ENCODE measurements around the gene BCL2L12. TPM values are rescaled to one million over a fixed set of nuclear protein-coding genes. Genes with fewer than 3 reads are reported as not detected.

Gene BCL2L12
- total and polyA plus RNA-seq, 2 of the 13 experiments (the other 11 are each of a cell fraction or from before 2014, with no cell fraction given): 26.8 to 40.8 TPM

GRCh38 chr19:49680421-49681351, 15.0 kb downstream of the BCL2L12 start (continued):
- no peak for TF ChIP-seq ZNF337 (CRISPR knock-in tag; IDR thresholded peaks at IDR 0.05; ENCODE audit: borderline replicate concordance, low read depth)
- no peak for TF ChIP-seq ZNF792 (CRISPR knock-in tag; IDR thresholded peaks at IDR 0.05)
- TF ChIP-seq SNAPC2 (CRISPR knock-in tag; IDR thresholded peaks at IDR 0.05): no peak
- no peak for TF ChIP-seq ZNF644 (CRISPR knock-in tag; IDR thresholded peaks at IDR 0.05; ENCODE audit: low read depth)
- TF ChIP-seq MXD4 (CRISPR knock-in tag; IDR thresholded peaks at IDR 0.05): 0 out of 2 replicates have a peak, but pooled peaks have one; percentile 36
- TF ChIP-seq KMT2B (CRISPR knock-in tag; IDR thresholded peaks at IDR 0.05): peak; percentile 65
- TF ChIP-seq ZNF672 (CRISPR knock-in tag; IDR thresholded peaks at IDR 0.05): no peak
- TF ChIP-seq ZBTB7A (CRISPR knock-in tag; IDR thresholded peaks at IDR 0.05): no peak
- peak; percentile 29; the same call in 1 of the 2 replicates for TF ChIP-seq ELF1 (CRISPR knock-in tag; IDR thresholded peaks at IDR 0.05)
- TF ChIP-seq DR1 (CRISPR knock-in tag; IDR thresholded peaks at IDR 0.05): no peak
- TF ChIP-seq ZMAT3 (CRISPR knock-in tag; conservative IDR thresholded peaks at IDR 0.05): no peak
- TF ChIP-seq BRCA1 (CRISPR knock-in tag; IDR thresholded peaks at IDR 0.05): no peak
- TF ChIP-seq ATF3 (CRISPR knock-in tag; IDR thresholded peaks at IDR 0.05): no peak
- no peak for TF ChIP-seq ZNF251 (CRISPR knock-in tag; IDR thresholded peaks at IDR 0.05)
- no peak for TF ChIP-seq ZNF451 (CRISPR knock-in tag; IDR thresholded peaks at IDR 0.05)
- TF ChIP-seq AKAP8 (CRISPR knock-in tag; IDR thresholded peaks at IDR 0.05): no peak
- no peak for TF ChIP-seq HES4 (CRISPR knock-in tag; IDR thresholded peaks at IDR 0.05; ENCODE audit: borderline replicate concordance)
- no peak for TF ChIP-seq FOXA1 (IDR thresholded peaks at IDR 0.05)
- TF ChIP-seq FOXA1 (CRISPR knock-in tag; IDR thresholded peaks at IDR 0.05): no peak
- TF ChIP-seq AGO2 (optimal IDR thresholded peaks at IDR 0.05; ENCODE audit: low read depth, low read length): peak; percentile 66
- TF ChIP-seq TEF (CRISPR knock-in tag; IDR thresholded peaks at IDR 0.05): no peak
- no peak for TF ChIP-seq SOX5 (CRISPR knock-in tag; IDR thresholded peaks at IDR 0.05; ENCODE audit: borderline replicate concordance)
- TF ChIP-seq SALL2 (CRISPR knock-in tag; IDR thresholded peaks at IDR 0.05): no peak
- TF ChIP-seq ZNF776 (CRISPR knock-in tag; IDR thresholded peaks at IDR 0.05): no peak
- TF ChIP-seq PCBP2 (optimal IDR thresholded peaks at IDR 0.05; ENCODE audit: low read depth, low read length, poor library complexity, severe bottlenecking): no peak
- TF ChIP-seq TARDBP (CRISPR knock-in tag; IDR thresholded peaks at IDR 0.05): no peak
- no peak for TF ChIP-seq ZNF558 (CRISPR knock-in tag; IDR thresholded peaks at IDR 0.05; ENCODE audit: borderline replicate concordance)
- no peak for TF ChIP-seq ATF6 (CRISPR knock-in tag; conservative IDR thresholded peaks at IDR 0.05)
- TF ChIP-seq ZNF816 (CRISPR knock-in tag; IDR thresholded peaks at IDR 0.05; ENCODE audit: borderline replicate concordance): no peak
- no peak for TF ChIP-seq PRMT3 (CRISPR knock-in tag; IDR thresholded peaks at IDR 0.05; ENCODE audit: borderline replicate concordance, low read depth)

Measured in HepG2 (cell line).